Fibroblast of mammary gland (primary cell): Measurements from ENCODE around the gene CFLAR.
"Not testable (repeated sequence)": the region's sequence is repeated elsewhere in the genome, so short reads cannot be mapped to it uniquely, and the experiment has no call there.

ENCODE experiments used
- DNase-seq: peaks from one replicate; pipeline ENCODE4 v3.0.0-alpha.2; 2010; ENCODE audit warnings: low read depth
- H3K4me3 ChIP-seq: 2 replicates; pipeline ENCODE4 v1.5.1; 2011; ENCODE audit warnings: low read depth, mild to moderate bottlenecking, low read length, moderate library complexity; ENCODE audit not compliant: control insufficient read depth
- CTCF ChIP-seq: conservative IDR thresholded peaks from 2 replicates; pipeline ENCODE4 v1.5.1; 2011; ENCODE audit warnings: low read depth, low read length, inconsistent platforms; ENCODE audit not compliant: control insufficient read depth, insufficient read depth

CFLAR gene

DNA sequence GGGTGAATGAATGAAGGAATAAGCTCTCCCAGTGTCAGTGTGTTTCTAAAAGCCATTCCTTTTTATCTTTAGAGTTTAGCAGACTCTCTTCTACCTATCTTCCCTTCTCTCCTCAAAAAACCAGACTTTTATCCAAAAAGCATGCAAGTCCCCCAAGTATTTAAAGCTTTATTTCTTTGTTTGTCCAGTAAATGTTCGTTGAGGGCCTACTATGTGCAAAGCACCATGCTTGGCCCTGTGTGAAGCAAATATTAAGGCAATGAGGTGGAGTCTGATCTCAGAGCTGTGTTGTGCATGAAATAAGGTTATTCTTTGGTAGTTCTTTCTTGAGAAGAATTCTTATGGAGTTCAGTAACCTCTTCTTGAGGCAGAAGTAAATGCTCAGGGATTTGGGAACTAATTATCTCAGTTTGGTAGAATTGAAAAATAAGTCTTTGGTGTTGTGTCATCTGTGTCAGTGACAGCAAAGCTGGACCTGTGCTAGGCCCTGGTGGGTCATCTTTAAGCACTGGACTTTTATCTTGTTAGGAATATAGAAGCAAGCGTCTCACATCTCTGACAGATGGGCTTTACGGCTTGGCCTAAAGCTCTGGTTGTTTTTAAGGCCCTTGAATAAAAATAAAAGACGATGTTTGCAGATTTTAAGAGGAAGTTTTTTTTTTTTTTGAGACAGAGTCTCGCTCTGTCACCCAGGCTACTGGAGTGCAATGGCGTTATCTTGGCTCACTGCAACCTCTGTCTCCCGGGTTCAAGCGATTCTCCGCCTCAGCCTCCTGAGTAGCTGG, 38.8 kb downstream of the CFLAR start:
- DNase-seq, result no peak
- no peak for TF ChIP-seq CTCF
- no peak overlapping the region for H3K4me3 ChIP-seq

- H3K4me3 ChIP-seq, result no peak overlapping the region
- no peak for DNase-seq
- TF ChIP-seq CTCF, result no peak
These were observed 40.1 kb downstream of the CFLAR start for GRCh38 chr2:201156036-201156435.

DNA sequence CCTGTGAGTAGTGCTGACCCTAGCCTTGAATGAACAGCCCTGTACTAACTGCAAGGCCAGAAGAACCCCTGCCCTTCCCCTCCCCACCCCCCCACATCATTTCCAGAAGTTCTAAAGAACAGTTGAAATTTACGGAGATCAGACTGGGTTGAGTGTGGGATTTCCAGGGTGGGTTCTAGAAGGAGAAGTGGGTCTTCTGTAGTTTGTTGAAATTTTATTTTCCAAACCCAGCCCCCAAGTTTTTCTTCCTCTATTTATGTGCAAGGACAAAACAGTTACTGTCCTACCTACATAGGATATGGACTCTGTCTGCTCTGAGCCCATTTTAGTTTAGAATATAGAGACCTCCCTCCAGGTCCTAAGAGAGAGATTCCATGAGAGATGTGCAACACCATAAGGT, 40.7 kb downstream of the CFLAR start:
- H3K4me3 ChIP-seq, result no peak overlapping the region
- DNase-seq, result no peak
- no peak for TF ChIP-seq CTCF

- TF ChIP-seq CTCF, result no peak
- no peak overlapping the region for H3K4me3 ChIP-seq
- peak; percentile 52 for DNase-seq
These were observed 41.7 kb downstream of the CFLAR start for GRCh38 chr2:201157694-201158093.

- peak; percentile 83 for DNase-seq
- no peak overlapping the region for H3K4me3 ChIP-seq
- peak; percentile 85 for TF ChIP-seq CTCF
These were observed 42.4 kb downstream of the CFLAR start for GRCh38 chr2:201158111-201158929.

- TF ChIP-seq CTCF, result no peak
- H3K4me3 ChIP-seq, result no peak overlapping the region
- DNase-seq, result peak; percentile 49
These were observed 48.2 kb downstream of the CFLAR start for GRCh38 chr2:201164166-201164565.

GRCh38 chr2:201167546-201167945, 51.6 kb downstream of the CFLAR start:
- no peak for TF ChIP-seq CTCF
- DNase-seq, result no peak
- no peak overlapping the region for H3K4me3 ChIP-seq

GRCh38 chr2:201168496-201168895, 52.5 kb downstream of the CFLAR start:
- not testable (repeated sequence) for H3K4me3 ChIP-seq, DNase-seq
